MM.1S (cell line): ENCODE data around the gene NUDT8.

Experiments used
- CTCF ChIP-seq: fragments of 300-600 bp; sonication (generic); IDR thresholded peaks from 2 replicates; pipeline ENCODE4 v1.5.1; 2016; ENCODE audit warnings: antibody characterized with exemption, low read length, mixed read lengths
- EZH2 ChIP-seq: fragments of 300-600 bp; sonication (generic); optimal IDR thresholded peaks from 2 replicates; pipeline ENCODE3; 2017; ENCODE audit warnings: low read depth, mild to moderate bottlenecking, antibody characterized with exemption, low read length, mixed read lengths
- EZH2phosphoT487 ChIP-seq: fragments of 300-600 bp; sonication (generic); IDR thresholded peaks from 2 replicates; pipeline ENCODE4 v1.6.1; 2018; ENCODE audit warnings: antibody characterized with exemption, low read length

- TF ChIP-seq CTCF = no peak
- no peak for TF ChIP-seq EZH2phosphoT487
- TF ChIP-seq EZH2 = no peak
These were observed 19.3 kb upstream of the NUDT8 start for GRCh38 chr11:67648796-67649613.
